B cell (primary cell): Measurements from ENCODE around the gene HRNR. TPM values are rescaled to one million over a fixed set of nuclear protein-coding genes. Genes with fewer than 3 reads are reported as not detected.

Experiments used
- ATAC-seq: fragments of 200-7000 bp; cut with Tn5 transposase; one replicate; pipeline ENCODE4 v1.10.0; 2021; ENCODE audit warnings: low read depth, mild to moderate bottlenecking, moderate number of reproducible peaks, moderate library complexity
- CTCF ChIA-PET: fragments of 350-600 bp; sonication (Branson Sonifier 250); formaldehyde crosslinking; loops from one replicate; lab custom pipeline; 2021; ENCODE audit warnings: antibody characterized with exemption, inconsistent platforms; lab: Charles Lee
- POLR2A ChIA-PET: fragments of 350-600 bp; sonication (Branson Sonifier 250); formaldehyde crosslinking; loops from one replicate; lab custom pipeline; 2021; ENCODE audit warnings: antibody characterized with exemption; lab: Charles Lee
- DNase-seq: peaks from one replicate; pipeline ENCODE4 v3.0.0; 2013
- H2AFZ ChIP-seq: 2 replicates; pipeline ENCODE4 v1.6.1; 2012; ENCODE audit warnings: mild to moderate bottlenecking, low read depth, low read length; ENCODE audit not compliant: insufficient read depth, poor library complexity, severe bottlenecking
- H3K27ac ChIP-seq, 2 donors: 1 replicate in 1 of 2; 2 replicates in 1 of 2; pipeline ENCODE4 v1.5.1; 2012 to 2013; ENCODE audit warnings: low read length in 2 of 2, mild to moderate bottlenecking in 2 of 2, moderate library complexity in 1 of 2
- H3K27me3 ChIP-seq, 4 experiments: fragments of 200-600 bp in 1 of 4; sonication (generic) in 1 of 4; replicated peaks in 1 of 4; 1 replicate in 2 of 4; 2 replicates in 2 of 4; pipeline versions ENCODE4 v1.6.1 to v1.7.0; 2013 to 2016; ENCODE audit warnings: low read length in 3 of 4, mild to moderate bottlenecking in 2 of 4, mixed read lengths in 1 of 4, moderate library complexity in 1 of 4; ENCODE audit not compliant: insufficient read depth in 4 of 4, control insufficient read depth in 3 of 4; ENCODE audit errors: control extremely low read depth in 1 of 4
- H3K36me3 ChIP-seq, 2 experiments: replicated peaks in 1 of 2; 1 replicate in 1 of 2; 2 replicates in 1 of 2; pipeline versions ENCODE4 v1.6.1 to v1.7.1; 2013; ENCODE audit warnings: low read length in 1 of 2; ENCODE audit not compliant: insufficient read depth in 2 of 2, control insufficient read depth in 1 of 2; ENCODE audit errors: control extremely low read depth in 1 of 2, extremely low read depth in 1 of 2
- H3K4me1 ChIP-seq, 2 donors: fragments of 200-600 bp in 1 of 2; sonication (generic) in 1 of 2; 1 replicate in 1 of 2; 2 replicates in 1 of 2; pipeline versions ENCODE4 v1.5.1 to v1.6.1; 2013 to 2017; ENCODE audit warnings: low read length in 2 of 2; ENCODE audit not compliant: control insufficient read depth in 2 of 2, insufficient read depth in 2 of 2
- H3K4me2 ChIP-seq: replicated peaks from 2 replicates; pipeline ENCODE3; 2012; ENCODE audit warnings: mild to moderate bottlenecking, low read depth, low read length; ENCODE audit not compliant: poor library complexity, severe bottlenecking
- H3K4me3 ChIP-seq, 5 experiments: fragments of 200-600 bp in 1 of 5; sonication (generic) in 1 of 5; 1 replicate in 3 of 5; 2 replicates in 2 of 5; pipeline versions ENCODE4 v1.5.1 to v1.7.0; 2011 to 2016; ENCODE audit warnings: low read length in 4 of 5, mild to moderate bottlenecking in 4 of 5, low read depth in 2 of 5, control low read depth in 1 of 5, moderate library complexity in 1 of 5; ENCODE audit not compliant: insufficient read depth in 1 of 5; ENCODE audit errors: control extremely low read depth in 1 of 5, extremely low read depth in 1 of 5
- H3K79me2 ChIP-seq: fragments of 200-600 bp; sonication (generic); one replicate; pipeline ENCODE4 v1.6.0; 2016; ENCODE audit warnings: low read length; ENCODE audit not compliant: control insufficient read depth, insufficient read depth
- H3K9ac ChIP-seq: fragments of 200-600 bp; sonication (generic); 2 replicates; pipeline ENCODE4 v1.6.1; 2017; ENCODE audit warnings: mild to moderate bottlenecking, low read length, moderate library complexity
- H3K9me3 ChIP-seq, 3 donors: one replicate each; pipeline versions ENCODE4 v1.6.1 to v1.7.1; 2013; ENCODE audit warnings: low read length in 2 of 3; ENCODE audit not compliant: control insufficient read depth in 2 of 3, insufficient read depth in 1 of 3; ENCODE audit errors: control extremely low read depth in 1 of 3
- H4K20me1 ChIP-seq: 2 replicates; pipeline ENCODE4 v1.6.0; 2012; ENCODE audit warnings: mild to moderate bottlenecking, low read length; ENCODE audit not compliant: insufficient read depth, control insufficient read depth, poor library complexity, severe bottlenecking
- H3K27ac Mint-ChIP-seq: one replicate; pipeline ENCODE4 v1.8.0; 2021; ENCODE audit warnings: mixed read lengths
- H3K27me3 Mint-ChIP-seq: one replicate; pipeline ENCODE4 v1.8.0; 2021; ENCODE audit warnings: mixed read lengths
- H3K4me1 Mint-ChIP-seq: one replicate; pipeline ENCODE4 v1.8.0; 2021; ENCODE audit warnings: mixed read lengths
- H3K4me3 Mint-ChIP-seq: one replicate; pipeline ENCODE4 v1.8.0; 2021; ENCODE audit warnings: mixed read lengths
- H3K9me3 Mint-ChIP-seq: one replicate; pipeline ENCODE4 v1.8.0; 2022; ENCODE audit warnings: mixed read lengths; ENCODE audit not compliant: insufficient read depth
- EZH2 ChIP-seq: IDR thresholded peaks from 2 replicates; pipeline ENCODE4 v1.6.1; 2012; ENCODE audit warnings: borderline replicate concordance, low read depth, mild to moderate bottlenecking, moderate library complexity, low read length; ENCODE audit not compliant: insufficient read depth, poor library complexity, severe bottlenecking
- WGBS: methylation state at CpG from one replicate; pipeline ENCODE4 v1.1.5; 2013; ENCODE audit warnings: missing lambda C conversion rate; ENCODE audit not compliant: insufficient coverage; 5-methylcytosine and 5-hydroxymethylcytosine counted together
- intact Hi-C: fragments of 100-400 bp; cut with micrococcal nuclease; formaldehyde crosslinking; loops from one replicate; pipeline ENCODE4 v1.10.0; 2022
- polyA plus RNA-seq: library from polyadenylated mRNA; depleted of rRNA; stranded (reverse); fragments of >200 nt; gene quantifications from 2 replicates; pipeline ENCODE4 v1.2.3, GENCODE V29; 2012
- total RNA-seq, 2 donors: library from RNA; stranded (reverse); fragments of 120-200 nt in 1 of 2; gene quantifications; 1 replicate in 1 of 2; 2 replicates in 1 of 2; pipeline versions ENCODE4 v1.2.3 to v1.2.4, GENCODE V29; 2013 to 2022
- TF ChIP-seq, protein P1 (sequence below): fragments of 200-600 bp; IDR thresholded peaks from one replicate; pipeline ENCODE4 v1.8.0; 2022; ENCODE audit warnings: antibody characterized with exemption, mild to moderate bottlenecking

HRNR gene
- total and polyA plus RNA-seq, 2 donors (not counting 1 experiment from before 2014, with no cell fraction given), result not detected

DNA sequence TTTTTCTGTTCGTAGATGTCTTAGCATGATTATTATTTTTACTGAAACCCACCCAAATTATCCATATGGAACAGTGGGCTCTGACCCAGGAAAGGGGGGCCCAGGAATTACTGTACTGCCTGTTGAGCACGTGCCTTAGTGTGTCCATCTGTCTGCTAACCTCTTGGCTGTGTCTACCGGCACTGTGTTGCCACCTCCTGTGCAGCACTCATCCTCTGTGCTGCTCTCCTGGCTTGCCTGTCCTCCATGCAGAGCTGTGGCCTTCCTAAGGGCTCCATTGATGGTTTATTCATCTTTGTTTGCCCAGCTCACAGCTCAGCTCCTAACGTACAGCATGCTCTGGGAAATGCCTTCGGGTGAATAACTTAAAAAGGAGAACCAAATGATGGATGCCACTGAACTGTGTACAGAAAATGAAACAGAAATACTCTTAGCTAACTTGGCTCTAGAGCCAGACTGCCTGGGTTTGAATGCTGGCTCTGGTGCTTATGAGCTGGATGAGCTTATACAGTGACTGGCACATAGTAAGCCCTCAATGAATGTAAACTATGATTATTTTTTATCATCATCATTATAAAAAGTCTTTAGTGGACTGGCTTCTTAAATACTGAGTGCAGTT is 53.6 kb downstream of the HRNR start:
- Histone ChIP-seq H4K20me1 (no peaks in the 10 kb centered on the region), H3K27ac (no peak overlapping the region), H2AFZ (no peak overlapping the region), H3K4me2 (no peak overlapping the region), H3K79me2 (no peaks in the 10 kb centered on the region), H3K9me3 (no peaks in the 10 kb centered on the region), H3K9ac (no peak overlapping the region), H3K36me3 (no peaks in the 10 kb centered on the region), H3K4me3 (no peak overlapping the region), H3K4me1 (peaks cover 9% of the 10 kb centered on the region in 2 donors), H3K27me3 (peaks cover 0 to 19% (median 9%) of the 10 kb centered on the region in 4 experiments)
- Mint-ChIP-seq H3K27me3 (peaks cover 54% of the 10 kb centered on the region), H3K27ac (no peak overlapping the region), H3K4me1 (peaks cover 10% of the 10 kb centered on the region), H3K9me3 (no peaks in the 10 kb centered on the region), H3K4me3 (no peak overlapping the region)
- DNase-seq (no peak), ATAC-seq (no peak)
- intact Hi-C loops, result no loop called here
- no peak for TF ChIP-seq EZH2
- TF ChIP-seq, protein P1, sequence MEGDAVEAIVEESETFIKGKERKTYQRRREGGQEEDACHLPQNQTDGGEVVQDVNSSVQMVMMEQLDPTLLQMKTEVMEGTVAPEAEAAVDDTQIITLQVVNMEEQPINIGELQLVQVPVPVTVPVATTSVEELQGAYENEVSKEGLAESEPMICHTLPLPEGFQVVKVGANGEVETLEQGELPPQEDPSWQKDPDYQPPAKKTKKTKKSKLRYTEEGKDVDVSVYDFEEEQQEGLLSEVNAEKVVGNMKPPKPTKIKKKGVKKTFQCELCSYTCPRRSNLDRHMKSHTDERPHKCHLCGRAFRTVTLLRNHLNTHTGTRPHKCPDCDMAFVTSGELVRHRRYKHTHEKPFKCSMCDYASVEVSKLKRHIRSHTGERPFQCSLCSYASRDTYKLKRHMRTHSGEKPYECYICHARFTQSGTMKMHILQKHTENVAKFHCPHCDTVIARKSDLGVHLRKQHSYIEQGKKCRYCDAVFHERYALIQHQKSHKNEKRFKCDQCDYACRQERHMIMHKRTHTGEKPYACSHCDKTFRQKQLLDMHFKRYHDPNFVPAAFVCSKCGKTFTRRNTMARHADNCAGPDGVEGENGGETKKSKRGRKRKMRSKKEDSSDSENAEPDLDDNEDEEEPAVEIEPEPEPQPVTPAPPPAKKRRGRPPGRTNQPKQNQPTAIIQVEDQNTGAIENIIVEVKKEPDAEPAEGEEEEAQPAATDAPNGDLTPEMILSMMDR, result no peak
- ChIA-PET POLR2A (no interaction called here), CTCF (no interaction called here)
- 72% methylated on average over 5 of the region's 5 CpGs for WGBS

DNA sequence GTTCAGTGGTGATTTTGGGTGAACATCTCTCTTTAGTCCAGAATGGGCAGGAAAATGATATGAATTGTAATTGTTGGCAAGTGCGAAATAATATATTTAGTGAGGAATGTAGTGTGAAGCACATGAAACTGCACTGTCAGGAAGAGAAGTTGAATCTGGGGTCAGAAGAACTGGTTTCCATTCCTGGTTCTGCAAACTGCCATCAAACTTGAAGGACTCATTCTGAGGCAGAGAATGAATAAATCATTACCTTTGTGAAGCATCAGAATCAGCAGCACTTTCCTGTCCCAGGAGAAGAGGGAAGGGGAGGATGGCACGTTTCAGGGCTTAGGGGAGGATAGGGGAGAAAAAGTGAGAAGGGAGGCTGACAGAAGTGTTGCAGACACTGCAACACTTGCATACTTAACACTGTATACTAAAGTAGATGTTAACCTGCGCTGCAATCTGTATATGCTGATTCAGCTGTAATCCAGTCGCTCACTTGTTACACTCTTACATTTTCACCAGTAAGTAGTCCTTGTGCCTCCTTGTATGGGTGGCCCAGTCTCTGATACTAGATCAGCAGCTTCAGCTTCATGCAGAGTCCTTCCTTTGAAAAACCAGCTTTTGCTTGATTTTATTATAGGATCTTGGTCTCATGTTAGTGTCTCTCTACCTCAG is 54.5 kb downstream of the HRNR start:
- ATAC-seq, result no peak

More for the DNA sequence above, 54.5 kb downstream of the HRNR start:
- CTCF ChIA-PET, result no interaction called here
- H3K4me3 ChIP-seq, result no peak overlapping the region
- H3K27me3 ChIP-seq, result peaks cover 0 to 24% (median 8%) of the 10 kb centered on the region in 4 experiments
- H3K4me1 ChIP-seq, result peaks cover 15 to 16% of the 10 kb centered on the region in 2 donors
- H4K20me1 ChIP-seq, result no peaks in the 10 kb centered on the region
- Mint-ChIP-seq H3K27me3 (peaks cover 47% of the 10 kb centered on the region), H3K4me3 (no peak overlapping the region), H3K9me3 (no peaks in the 10 kb centered on the region), H3K27ac (no peak overlapping the region), H3K4me1 (peaks cover 17% of the 10 kb centered on the region)
- POLR2A ChIA-PET, result no interaction called here
- WGBS, result 100% methylated on average over 1 of the region's 4 CpGs
- TF ChIP-seq, protein P1, result no peak
- no peak for TF ChIP-seq EZH2
- H3K79me2 ChIP-seq, result no peaks in the 10 kb centered on the region
- no peak overlapping the region for H3K27ac ChIP-seq
- H3K4me2 ChIP-seq, result no peak overlapping the region
- DNase-seq, result no peak
- H3K36me3 ChIP-seq, result no peaks in the 10 kb centered on the region
- H2AFZ ChIP-seq, result no peak overlapping the region
- intact Hi-C loops, result no loop called here
- no peak overlapping the region for H3K9ac ChIP-seq
- no peaks in the 10 kb centered on the region for H3K9me3 ChIP-seq
